HUDEP-2 (cell line): ENCODE results near the gene PCNX4.
"Not testable (repeated sequence)": the region's sequence is repeated elsewhere in the genome, so short reads cannot be mapped to it uniquely, and the experiment has no call there.

Experiments used
- DNase-seq, 76 experiments: peaks; one replicate each; lab custom pipeline; 2025; ENCODE audit not compliant: unreplicated experiment in 76 of 76; lab: John Stamatoyannopoulos, UW

Gene PCNX4

DNA sequence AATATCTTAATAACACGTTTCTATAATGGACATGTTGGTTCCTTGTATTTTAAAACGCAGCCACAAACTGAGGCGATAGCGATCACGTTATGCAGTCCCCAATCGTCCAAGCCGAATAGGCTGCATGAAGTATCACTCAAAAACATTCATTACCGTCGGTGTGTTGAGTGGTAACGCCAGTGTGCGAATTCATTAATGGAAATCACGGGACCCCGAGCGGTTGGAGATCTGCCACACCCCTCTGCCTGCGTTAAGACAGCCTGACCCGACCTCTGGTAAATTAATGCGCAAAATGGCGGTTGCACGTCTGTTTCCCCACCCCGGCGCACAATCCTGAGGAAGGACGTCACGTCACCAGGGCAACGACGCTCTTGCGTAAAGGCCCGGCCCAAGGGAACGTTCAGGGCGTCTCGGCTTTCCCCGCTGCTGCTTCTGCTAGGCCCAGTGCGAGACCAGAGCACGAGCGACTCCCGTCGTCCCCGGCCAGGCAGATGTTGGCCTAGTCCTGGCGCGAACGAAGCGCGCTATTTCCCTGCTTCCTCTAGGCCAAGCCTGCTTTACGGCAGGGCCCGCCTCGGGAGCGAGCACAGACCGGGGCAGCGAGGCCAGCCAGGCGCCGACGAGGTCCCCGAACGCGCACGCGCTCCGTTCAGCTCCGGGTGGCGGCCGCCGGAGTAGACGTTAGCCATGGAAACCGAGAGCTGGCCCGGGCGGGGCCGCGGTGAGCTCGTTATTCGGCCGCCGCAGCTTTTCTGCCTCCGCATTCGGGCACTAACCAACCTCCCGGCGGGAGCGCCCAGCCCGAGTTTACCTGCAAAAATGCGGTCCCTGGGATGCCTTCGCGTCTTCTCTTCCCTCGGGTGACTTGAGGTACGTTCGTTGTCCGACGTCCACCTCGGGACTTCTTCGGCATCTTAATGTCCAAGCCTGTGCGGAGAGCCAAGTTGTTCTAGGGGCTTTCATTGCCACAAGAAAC is at the start of gene PCNX4:
Gene PCNX4, plus strand, starts transcription at position 374 of the 976 bp plus-strand sequence. CDS start 15,716 bp downstream, outside the sequence.
- peak; percentile 54 to 97 (median 93) for DNase-seq

- DNase-seq, result not testable (repeated sequence)
Measured at GRCh38 chr14:60047976-60048375, 43.7 kb upstream of the PCNX4 start.

- no peak for DNase-seq
Measured at GRCh38 chr14:60051721-60052221, 40.0 kb upstream of the PCNX4 start.

GRCh38 chr14:60058087-60058486 is 33.6 kb upstream of the PCNX4 start:
- no peak for DNase-seq

- DNase-seq, result no peak
Measured at GRCh38 chr14:60061371-60061770, 30.4 kb upstream of the PCNX4 start.

DNA sequence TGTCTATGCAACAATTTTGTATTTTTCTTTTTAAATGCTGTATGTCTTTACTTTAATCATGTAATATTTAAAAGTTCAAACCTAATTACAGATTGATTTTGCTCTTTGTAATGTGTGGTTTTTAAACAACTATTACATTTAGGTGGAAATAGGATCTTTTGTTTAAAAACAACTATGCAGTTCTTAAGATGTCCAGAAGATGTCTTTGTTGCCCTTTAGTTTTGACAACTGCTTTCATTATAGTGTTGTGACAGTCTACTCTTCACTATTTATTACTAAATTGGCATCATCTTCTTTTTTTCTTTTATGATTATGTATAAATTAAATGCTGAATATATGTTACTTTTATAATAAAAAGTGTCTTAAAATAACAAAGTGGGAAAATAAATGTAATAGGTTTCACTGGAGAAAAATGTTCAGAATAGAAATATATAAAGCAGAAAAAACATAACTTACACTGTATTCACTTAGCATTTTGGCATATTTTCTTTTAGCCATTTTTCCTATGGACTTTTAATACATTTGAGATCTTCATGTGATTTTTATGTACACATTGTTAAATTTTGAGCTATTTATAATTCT is 27.1 kb upstream of the PCNX4 start:
- peak in 8 of 76 experiments; percentile 0 to 44 (median 12) for DNase-seq

GRCh38 chr14:60067882-60068281 is 23.8 kb upstream of the PCNX4 start:
- no peak for DNase-seq

DNA sequence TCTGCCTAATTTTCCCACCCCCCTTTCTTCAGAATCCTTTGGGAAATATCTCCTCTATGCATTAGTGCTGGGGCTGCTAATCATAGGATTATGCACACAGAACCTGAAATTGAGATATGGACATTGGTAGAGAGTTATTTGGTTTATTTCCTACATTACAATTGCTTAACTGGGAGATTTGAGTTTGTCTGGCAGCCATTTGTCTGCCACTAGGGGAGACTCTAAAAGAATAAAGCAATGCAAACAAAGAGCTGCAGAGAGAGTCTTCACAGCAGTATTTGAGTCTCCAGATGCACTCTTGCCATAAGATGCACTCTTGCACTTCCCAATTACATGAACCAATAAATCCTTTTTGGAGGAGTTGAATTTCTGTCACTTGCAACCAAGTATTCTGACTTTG is 12.0 kb upstream of the PCNX4 start:
- no peak for DNase-seq

DNA sequence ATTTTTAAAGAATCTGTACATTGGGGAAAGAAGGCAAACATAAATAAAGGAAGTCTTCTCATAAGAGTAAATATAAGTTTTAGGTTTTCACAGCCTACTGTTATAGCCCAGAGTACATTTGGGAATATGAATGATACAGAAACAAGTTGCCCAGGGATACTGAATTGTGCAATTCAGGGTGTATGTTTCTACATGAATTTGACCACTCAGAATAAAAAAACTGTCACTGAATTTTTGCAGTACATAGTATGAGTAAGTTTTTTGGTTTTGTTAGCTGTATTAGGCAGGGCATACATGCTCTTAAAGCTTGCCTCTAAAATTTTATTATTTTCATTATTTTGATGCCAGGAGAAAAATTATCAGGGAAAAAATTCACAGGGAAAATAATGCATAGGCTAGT is 6.6 kb upstream of the PCNX4 start:
- no peak for DNase-seq

GRCh38 chr14:60085693-60086092 is 6.0 kb upstream of the PCNX4 start:
- no peak for DNase-seq

- peak in 26 of 76 experiments; percentile 1 to 39 (median 16) for DNase-seq
Measured at GRCh38 chr14:60087668-60088067, 4.1 kb upstream of the PCNX4 start.

GRCh38 chr14:60089221-60089620 is 2.5 kb upstream of the PCNX4 start:
- DNase-seq, result no peak

GRCh38 chr14:60090864-60091519 is 731 bp upstream of the PCNX4 start:
- DNase-seq, result peak in 68 of 76 experiments; percentile 1 to 74 (median 42)

DNA sequence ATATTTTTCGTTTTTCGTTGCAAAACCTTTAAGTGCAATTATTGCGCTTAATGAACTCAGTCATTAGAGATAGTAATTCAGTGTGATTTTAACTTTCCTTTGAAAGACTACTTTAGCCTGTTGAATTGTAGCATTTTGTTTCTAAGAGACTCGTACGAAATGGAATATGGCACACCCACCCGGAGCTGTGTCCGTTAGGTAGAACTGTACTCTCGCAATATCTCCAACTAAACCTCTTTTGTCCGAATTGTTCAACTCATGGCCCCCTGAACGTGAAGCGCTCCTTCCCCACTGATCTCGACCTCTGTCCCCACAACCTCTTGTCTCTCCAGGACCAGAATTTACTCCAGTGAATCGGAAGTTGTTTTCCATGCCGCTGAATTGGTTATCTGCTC is 800 bp downstream of the PCNX4 start:
- peak in 15 of 76 experiments; percentile 2 to 38 (median 15) for DNase-seq

DNA sequence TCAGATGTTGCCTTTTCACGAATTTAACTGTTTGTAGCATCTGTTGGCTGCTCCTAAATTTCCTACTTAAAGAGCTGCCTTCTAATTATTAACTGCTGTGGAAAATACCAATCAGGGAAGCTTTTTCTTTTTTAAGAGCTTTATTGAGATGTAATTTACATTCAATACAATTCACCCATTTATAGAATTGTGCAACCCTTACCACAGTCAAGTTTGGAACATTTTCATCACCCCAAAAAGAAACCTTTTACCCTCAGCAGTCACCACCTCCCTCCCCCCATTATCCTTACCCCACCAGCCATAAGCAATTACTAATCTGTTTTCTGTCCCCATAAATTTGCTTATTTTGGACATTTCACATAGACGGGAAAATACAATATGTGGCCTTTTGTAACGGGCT is 1.4 kb downstream of the PCNX4 start:
- DNase-seq, result no peak

DNA sequence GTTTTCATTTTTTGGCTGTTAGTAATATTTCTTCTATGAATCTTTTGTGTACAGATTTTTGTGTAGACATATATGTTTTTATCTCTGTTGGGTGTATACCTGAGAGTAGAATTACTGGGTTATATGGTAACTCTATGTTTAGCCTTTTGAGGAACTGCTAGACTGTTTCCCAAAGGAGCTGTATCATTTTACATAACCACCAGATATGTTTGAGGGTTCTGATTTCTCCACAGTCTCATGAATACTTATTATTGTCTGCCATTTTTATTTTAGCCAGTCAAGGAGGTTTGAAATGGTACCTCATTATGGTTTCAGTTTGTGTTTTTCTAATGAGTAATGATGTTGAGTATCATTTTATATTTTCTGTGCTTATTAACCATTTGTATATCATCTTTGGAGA is 1.9 kb downstream of the PCNX4 start:
- peak in 1 of 76 experiments; percentile 11 for DNase-seq

DNA sequence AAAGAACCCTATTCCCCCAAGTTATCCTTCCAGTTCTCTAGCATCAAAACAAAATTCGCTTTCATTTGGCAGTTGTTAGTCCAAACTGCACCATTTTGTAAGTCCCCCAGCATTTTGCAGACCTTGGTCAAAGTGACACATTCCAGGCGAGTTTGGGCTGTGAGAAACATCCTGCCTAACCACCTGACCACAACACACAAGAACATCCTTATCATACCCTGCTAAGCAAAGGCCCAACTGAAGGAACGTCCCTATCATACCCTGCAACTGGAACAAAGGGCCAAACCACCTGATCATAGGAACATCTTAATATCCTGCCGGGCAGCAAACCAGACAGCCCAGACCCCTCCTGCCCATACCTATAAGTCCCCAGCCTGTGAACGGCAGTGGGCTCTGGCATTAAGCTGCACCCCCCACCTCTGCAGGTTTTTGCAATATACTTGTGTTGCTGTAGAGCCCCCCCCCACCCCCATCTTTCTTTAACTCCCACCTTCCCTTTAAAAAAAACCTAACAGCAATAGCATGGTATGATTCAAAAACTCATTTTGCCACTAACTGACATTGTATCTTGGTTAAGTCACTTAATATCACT is 2.7 kb downstream of the PCNX4 start:
- peak in 72 of 76 experiments; percentile 13 to 85 (median 56) for DNase-seq

GRCh38 chr14:60095231-60095630 is 3.5 kb downstream of the PCNX4 start:
- DNase-seq, result no peak

DNA sequence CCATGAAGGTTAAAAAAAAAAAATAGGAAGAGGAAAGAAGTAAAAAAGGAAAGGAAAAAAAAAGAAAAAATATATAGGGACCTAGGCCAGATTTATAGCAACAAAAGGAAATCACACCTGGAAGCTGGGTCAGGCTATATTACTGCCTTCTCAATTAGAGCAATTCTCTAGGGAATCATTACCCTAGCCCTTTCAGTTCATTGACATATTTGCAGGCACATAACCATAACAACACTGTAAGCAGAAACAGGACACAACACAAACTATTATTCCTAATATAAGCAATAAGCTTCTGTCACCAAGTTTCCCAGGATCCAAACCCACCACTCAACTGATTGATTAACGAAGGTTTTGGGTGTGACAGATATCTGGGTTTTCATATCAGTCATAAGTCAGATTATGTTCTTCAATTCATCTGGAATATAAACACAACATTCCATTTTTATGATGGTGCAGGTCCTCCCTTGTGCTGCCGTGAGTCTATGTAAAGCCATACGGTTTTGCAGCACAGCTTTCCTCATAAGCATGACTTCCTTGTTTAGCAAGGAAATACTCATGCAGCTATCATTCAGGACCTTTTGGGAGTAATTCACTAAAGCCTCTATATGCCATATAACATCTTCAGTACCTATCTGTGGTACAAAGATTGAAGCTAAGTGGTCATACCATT is 4.2 kb downstream of the PCNX4 start:
- peak in 1 of 76 experiments; percentile 1 for DNase-seq

GRCh38 chr14:60097974-60098373 is 6.3 kb downstream of the PCNX4 start:
- no peak for DNase-seq
